NCI-H2029 (cell line): Measurements from ENCODE around the gene THSD7A.

Experiments used
- DNase-seq: peaks from one replicate; lab custom pipeline; 2025; lab: John Stamatoyannopoulos, UW

The THSD7A gene

DNA sequence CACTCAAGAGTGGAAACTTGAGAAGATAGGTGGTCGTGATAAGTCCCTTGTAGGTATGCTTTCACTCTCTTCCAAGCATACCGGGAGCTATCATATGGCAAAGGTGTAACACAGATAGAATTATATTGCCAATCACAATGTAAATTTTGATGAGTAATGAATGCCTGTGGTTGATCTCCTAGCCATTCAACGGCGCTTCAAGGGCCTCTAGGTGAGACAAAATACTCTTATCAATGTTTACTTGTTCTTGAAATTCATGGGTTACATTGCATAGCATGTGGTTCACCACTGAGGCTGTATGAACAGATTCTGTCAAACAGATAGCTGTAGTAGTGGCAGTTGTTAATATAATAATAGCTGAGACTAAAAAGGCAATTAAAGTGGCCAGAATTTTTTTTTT, 82.4 kb downstream of the THSD7A start:
- DNase-seq: no peak

DNA sequence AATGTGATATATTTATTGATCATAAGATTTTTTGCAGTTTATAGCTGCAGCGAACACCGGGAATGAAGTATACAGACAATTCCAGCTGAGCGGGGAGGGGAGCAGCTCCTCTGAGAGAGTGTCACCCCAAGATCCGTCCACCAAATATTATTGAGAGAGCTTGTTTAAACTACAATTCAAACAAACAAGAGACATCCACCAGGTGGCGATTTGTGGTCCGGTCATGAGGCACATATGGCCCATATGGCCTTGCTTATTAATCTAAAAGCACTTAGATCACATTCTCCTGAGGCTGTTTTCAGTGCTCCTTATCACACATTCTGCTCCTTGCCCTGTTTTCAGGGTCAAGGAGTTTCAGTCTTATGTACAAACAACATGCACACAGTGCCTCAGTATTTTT, 83.1 kb downstream of the THSD7A start:
- no peak for DNase-seq

DNA sequence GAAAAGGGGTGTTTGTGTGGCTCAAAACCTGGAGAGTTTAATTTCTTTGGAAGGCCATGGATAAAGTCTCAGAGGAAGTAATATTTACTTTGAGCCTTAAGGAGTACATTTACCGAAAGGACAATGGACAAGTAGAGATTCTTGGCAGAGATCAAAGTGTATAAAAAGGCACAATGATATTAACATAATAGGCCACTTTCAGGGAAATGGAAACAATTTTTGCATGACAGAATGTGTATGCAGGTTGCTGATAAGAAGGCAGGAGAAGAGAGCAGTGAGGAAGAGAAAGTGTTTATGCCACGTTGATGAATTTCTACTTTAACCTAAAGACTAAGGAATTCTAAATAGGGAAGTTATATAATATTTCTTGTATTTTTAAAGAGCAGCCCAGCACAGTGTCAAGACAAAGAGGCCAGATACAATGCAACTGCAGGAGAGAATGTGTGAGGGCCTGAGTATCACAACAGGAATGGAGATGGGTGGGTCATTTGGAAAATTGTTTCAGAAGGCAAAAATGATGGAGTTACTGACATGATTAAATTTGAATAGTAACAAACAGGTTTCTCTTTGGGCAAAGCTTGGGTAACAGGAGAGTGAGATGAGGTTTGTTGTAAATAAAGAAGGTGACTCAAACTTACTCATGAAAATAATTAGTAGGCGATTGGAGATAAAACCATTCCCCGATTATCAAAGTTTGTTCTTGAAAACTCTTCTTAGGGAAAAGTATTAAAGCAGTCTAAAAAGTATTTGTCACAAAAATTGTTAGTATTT, 84.1 kb downstream of the THSD7A start:
- no peak for DNase-seq

DNA sequence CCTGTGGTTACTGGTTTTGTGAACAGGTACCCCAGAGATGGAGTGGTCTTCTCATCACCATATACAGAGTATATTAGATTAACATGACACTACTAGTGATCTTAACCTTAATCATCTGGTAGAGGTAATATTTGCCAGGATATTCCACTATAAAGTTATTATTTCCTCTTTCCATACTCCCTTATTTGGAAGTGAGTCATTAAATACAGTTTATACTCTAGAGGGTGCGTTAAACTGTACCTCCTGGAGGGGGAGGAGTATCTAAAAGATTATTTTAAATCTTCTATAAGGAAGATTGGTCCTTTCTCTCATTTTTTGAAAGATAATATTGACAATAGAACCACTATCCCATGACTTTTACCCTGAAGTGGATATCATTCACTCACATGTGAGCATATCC, 85.4 kb downstream of the THSD7A start:
- DNase-seq: no peak

DNA sequence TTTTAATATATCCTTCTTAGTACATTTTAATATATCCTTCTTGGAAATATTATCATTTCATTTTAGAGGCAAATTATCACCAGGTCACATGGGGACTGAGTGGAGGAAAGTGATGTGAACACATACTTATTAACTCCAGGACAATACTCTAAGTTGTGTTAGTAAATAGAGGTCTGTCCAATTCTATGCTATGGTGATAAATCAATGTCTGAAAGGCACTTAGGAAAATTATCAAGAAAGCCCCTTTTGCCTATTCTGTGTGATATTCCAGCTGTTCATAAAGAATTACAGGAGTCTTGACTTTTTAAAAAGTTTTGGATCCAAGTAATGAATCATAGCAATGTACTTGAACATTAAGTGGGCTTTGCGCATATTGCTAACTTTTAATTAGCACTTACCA, 88.5 kb downstream of the THSD7A start:
- DNase-seq: no peak

DNA sequence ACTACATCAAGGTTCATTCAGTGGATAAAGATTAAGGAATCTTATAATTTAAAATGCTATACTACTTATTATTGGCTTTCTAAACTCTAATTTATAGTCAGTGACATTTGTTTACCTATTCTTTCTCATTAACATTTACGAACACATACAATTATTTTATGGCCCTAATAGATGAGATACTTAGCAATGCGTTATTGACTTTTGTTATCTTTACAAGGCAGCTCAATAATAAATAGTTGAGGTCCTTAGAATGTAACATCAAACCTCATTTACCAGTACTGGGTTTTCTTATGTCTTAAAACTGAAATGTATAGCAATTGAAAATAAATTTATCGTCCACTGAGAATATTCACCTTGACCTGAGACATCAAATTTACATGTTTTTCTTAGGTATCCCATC, 89.0 kb downstream of the THSD7A start:
- no peak for DNase-seq

DNA sequence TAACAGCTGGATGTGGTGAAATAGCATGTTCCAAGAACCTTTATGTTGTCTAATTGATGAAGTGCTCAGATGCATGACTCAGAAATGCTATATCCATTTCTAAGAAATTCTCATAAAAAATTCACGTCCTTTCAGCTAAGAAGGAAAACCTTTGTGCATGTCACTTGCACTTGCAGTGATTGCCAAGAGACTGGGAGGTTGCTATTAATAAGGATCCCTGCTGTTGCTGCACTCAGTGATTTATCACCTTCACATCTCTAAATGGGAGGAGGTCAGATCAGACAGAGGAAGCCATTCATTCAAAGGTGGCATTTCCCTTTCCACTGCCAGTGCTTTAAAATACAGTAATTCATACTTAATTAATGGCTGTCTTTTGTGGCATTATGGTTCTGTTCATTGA, 89.5 kb downstream of the THSD7A start:
- DNase-seq: no peak

DNA sequence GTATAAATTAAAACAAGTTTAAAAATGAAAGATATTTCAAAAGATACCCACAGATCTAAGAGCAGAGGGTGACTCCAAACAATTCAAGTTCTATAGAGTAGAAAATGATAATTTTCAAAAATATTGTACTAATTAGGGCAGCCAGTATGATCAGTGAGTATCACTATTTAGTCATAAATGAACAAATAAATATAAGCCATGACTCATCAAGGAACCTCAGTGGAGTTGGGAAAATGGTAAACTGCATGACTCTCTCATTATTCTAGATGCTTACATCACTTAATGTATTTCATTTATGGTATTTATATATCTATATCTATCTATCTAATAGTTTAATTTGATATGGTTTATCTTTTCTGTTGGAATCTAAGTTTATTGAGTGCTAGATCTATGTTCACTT, 94.3 kb downstream of the THSD7A start:
- DNase-seq: no peak

DNA sequence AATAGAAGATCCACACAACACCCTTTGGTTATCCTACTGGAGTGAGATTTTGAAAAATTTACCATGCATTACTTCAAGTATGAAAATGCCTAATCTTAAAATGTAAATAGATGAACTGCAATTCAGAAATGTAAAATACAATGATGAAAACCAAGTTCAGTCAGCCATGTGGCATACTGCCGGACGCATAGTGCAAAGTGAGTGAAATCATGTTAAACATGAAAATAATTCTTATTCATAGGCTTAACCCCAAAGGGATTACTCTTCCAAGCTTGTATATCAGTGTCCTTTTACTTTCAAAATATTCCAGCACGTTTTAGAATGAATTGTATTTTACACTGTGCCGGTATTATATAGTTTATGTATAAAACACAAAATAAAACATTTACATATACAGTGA, 99.8 kb downstream of the THSD7A start:
- DNase-seq: no peak

DNA sequence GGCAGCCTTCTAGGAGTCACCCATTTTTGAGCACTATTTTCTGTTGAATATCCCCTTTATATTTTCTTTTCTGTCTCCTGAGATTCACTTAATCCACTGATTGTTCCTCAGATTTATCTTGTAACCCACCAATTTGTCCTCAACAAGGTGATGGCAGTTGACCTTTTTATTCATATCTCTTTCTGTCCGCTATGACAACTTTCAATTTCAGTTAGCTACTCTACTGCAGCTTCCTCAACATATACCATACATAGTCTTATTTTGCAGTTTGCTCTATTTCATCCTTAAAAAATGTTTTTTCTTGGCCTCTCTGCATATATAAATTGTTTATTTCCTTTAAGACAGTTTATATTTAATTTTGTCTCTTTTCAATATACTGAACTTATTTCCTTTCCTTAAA, 101.3 kb downstream of the THSD7A start:
- DNase-seq: no peak

DNA sequence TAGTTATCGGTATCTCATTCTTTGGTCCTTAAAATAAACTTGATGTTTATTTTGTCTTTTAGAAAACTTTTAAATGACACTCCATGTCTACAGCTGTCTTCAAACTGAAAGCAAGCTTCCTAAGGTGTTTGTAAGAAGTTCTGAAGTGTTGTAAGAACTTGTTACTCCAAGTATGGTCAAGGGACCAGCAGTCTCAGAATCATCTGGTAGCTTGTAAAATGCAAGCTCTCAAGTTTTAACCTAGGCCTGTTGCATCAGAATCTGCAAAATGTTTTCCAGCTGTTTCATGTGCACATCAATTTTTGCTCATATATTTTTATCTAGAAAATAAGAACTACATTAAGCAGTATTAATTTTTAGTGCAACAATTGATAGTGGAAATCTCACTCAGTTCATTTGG, 104.1 kb downstream of the THSD7A start:
- DNase-seq: no peak

DNA sequence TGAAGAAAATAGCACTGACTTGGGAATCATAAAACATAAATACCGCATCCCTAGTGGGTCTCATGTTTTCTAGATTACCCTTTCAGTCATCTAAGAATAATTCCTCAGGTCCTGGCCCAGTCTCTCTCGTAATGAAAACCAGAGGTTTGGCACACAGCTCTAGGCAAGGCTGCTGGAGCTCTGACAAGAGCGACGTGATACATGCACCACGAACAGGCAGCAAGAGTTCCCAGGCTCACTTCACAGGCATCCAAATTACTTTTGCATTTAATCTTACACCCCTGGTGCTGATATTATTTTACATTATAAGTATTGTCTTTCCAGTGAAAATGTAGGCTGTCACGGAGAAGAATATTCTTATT, 105.2 kb downstream of the THSD7A start:
- no peak for DNase-seq

DNA sequence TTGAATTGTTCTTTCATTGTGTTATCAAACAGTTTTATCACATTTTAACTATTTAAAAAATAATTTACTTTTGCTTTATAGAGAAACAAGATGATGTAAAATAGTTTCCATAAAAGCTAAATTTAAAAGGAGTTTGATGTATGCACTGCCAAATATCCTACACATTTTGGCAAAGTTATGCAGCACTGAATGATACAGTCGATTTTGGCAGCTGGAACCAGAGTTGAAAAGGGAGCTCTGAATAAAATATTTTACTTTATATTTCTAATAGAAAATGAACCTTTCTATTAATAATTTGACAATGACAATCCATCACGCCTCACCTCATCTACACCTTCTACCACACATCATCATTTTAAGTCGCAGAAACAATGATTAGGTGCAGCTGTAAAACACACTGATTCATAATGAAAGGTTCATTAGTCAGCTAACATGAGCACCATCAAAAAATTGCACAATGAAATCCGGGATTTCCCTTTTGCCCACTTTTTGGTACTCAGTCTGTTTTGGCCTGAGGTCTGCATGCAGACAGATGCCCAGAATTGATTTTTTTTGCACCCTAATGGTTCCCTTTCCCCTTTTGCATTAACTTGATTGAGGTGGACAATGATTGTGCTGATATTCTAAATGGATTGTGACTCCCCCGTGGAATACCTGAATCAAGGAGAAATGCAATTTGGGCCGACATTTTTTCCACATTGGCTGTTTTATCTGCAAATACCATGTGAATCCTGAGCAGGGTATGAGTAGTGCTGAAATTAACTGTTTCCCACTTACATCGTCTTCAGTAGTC, 105.8 kb downstream of the THSD7A start:
- no peak for DNase-seq

DNA sequence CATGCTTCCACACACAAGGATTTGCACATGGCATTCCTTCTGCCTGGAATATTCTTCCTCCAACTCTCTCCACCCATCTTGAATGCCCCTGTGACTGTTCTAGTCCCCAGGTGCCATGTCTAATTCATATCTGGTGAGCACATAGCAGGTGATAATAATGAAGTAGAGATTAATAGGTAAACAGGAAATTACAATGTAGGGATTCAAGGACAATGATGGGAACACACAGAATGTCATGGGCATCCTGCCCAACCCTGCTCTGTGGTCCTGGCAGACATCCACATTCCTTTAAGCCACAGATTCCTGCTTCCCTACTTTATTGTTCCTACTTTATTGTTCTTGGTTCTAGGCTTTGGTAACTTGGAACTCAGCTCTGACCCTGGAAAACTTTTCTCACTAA, 115.8 kb downstream of the THSD7A start:
- peak; percentile 29 for DNase-seq

DNA sequence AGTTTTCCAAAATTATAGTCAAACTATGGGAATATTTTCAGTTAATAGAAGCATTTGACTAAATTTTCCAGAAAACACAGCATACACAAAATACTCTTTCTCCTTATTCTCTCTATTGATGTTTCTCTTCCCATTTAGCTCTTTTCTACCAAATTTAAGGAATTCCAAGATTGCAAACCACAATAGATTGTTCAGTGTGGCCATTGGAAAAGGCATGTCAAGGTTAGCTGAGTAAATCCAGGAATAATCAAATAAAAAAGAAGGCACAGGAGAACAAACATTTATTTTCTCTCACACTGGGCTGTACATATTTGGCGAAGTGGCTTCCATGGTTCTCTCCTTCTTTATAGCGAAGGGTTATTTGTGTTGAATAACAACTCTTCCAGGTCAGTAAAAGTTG, 117.3 kb downstream of the THSD7A start:
- no peak for DNase-seq

DNA sequence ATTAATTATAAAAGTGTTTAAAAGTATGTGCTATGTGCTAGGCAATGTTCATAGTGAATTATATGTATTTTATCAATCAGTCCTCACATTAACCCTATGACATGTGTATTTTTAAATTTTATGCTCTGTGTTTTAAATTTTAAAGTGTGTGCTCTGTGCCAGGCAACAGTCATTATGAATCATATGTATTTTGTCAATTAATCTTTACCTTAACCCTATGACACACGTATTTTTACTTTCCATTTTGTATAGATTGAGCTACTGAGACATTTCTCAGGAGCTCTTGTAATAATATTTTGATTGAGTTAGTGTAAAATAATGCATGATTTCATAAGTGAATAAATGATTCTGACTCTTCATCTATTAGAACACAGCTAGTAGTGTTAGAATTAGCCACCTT, 117.8 kb downstream of the THSD7A start:
- no peak for DNase-seq

DNA sequence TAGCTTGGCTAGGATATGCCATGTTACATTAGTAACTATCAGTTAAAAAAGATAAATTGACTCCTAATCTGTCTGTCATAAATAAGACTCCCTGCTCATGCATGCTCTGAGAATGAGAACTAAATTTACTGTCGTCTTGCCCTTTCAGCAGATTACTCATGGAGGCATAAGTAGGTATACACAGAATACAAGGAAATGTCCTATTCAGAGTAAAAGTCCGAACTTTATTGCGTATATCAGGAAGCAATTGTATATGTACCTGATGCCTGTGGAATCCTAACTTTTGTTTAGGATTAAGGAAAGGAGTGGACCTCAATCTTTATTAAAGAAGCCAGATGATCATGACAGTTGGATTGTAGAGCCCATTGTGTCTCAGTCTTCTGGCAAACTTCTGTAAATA, 118.6 kb downstream of the THSD7A start:
- no peak for DNase-seq

DNA sequence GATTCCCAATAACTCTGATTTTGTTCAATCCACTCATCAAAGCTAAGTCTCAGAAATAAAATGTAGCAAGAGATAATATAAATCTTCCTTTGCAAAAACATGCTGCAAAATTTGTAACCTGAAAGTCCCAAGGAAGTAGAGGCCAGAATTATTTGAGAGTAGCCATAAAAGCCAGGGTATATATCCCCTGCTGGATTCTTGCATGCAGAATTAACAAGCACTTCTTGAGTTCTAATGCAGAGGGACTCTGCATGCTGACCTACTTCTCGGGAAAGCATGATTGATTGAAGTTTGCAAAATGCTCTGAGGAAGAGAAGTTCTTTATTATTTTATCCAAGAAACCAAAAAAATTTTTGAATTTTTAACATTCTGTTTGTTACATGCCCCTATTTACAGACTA, 121.6 kb downstream of the THSD7A start:
- DNase-seq: no peak

DNA sequence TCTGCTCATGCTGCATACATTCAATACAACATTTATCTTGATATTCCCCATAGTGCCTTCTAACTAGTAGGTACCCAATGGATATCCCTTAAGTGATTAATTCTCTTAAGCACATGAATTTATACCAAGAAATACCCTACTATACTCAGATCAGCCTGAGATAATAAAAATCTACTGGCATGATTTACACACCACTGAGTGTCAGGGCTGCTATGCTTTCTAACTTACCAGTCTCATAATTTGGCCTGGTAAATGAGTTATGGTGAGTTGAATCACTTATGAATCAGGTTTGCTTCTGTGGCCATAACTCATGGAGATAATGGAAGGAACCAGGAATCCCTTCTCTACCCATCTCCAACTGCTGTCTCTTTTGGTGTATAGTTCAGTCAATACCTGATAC, 122.8 kb downstream of the THSD7A start:
- DNase-seq: no peak

DNA sequence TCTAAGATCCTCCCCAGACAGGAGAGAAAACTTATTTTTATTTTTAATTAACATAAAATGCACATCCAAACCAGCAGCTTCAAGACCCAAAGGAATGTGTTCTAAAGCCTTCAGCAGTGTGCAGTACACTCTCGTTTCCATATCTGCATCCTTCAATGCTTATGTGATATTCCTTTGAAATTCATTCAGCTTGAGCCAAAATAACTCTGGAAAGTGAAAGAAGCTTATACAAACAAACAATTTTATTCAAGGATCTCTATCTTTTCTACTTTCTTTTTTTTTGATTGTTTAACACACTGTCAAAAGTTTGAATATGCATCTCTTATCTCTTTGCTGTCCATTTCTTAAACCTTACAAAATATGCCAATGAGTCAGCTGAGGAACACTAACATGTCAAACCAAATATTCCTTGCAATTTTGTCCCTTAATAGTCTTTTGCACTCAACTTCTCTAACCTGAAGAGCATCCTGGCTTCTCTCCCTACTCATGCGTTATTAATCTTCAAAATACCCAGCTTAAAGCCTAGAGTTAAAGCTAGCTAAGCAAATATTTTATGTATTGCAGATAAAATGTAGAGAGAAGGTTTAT, 124.3 kb downstream of the THSD7A start:
- no peak for DNase-seq

DNA sequence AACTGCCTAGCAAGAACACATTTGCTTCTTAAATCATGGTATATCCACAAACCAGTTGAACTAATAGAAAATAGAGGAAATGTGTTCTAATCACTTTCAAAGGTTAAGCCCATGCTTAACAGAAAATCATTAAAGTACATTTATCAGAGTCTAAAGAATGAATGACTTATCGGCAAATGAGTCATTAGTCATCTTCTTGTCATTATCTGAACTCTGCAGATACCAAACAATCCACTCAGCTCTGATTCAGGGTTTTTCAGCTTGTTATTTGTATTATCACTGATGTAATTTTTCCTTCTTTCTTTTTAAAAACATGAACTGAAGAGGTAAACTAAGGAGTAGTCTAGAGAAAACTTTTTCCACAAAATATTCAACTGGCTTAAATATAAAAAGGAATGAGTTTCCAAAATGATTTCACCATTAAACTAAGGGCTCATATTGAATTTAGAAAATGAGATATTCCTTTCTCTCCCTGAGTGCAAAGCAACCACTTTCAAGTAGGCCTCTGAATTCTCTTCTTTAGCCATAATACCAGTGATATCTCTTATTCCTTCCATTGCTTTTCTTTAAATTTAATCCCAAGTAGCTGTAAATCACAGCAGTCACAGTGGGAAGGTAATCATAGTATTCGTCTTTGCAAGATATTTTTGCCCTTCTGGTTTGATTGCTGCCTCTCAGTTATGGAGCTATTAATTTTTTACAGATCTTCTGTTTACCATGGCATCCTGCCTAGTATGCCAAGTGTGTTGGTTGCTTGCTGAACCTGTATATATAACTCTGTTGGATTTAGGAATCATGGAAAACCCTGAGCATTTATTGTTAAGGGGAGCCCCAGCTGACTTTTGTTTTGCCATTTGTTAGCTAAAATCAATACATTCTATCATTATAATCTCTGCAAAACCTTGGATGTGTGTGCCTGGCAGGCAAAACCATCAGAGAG, 125.1 kb downstream of the THSD7A start:
- no peak for DNase-seq

DNA sequence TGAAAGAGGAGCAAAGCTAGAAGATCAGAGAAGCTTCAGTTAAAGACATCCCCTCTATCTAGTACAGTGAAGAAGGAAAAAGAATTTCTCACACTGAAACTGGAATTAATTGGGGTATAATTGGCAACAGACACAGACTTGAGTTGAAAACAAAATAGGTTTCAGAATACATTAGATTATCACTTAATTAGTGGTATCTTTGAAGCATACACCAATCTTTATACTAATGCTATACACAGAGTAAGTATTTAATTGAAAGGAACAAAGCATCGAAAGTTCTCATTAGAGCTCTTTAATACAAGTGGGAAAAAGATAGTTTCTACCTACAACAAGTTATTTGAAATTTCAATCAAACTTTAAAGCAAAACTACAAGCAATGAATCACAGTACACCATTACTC, 128.2 kb downstream of the THSD7A start:
- no peak for DNase-seq
